Osteocyte (in vitro differentiated cells): Measurements from ENCODE around the gene PLXNA2. TPM values are rescaled to one million over a fixed set of nuclear protein-coding genes. Genes with fewer than 3 reads are reported as not detected.

Experiments
- DNase-seq: peaks from one replicate; pipeline ENCODE4 v3.0.0; 2021; ENCODE audit warnings: mixed read lengths; ENCODE audit not compliant: unreplicated experiment; ENCODE audit errors: extremely low spot score
- H3K27ac Mint-ChIP-seq: one replicate; pipeline ENCODE4 v1.8.0; 2021; ENCODE audit warnings: mild to moderate bottlenecking, mixed read lengths; ENCODE audit not compliant: unreplicated experiment
- H3K27me3 Mint-ChIP-seq: one replicate; pipeline ENCODE4 v1.8.0; 2021; ENCODE audit warnings: mixed read lengths; ENCODE audit not compliant: unreplicated experiment
- H3K36me3 Mint-ChIP-seq: one replicate; pipeline ENCODE4 v1.8.0; 2021; ENCODE audit warnings: mixed read lengths; ENCODE audit not compliant: unreplicated experiment
- H3K4me1 Mint-ChIP-seq: one replicate; pipeline ENCODE4 v1.8.0; 2021; ENCODE audit warnings: mixed read lengths; ENCODE audit not compliant: unreplicated experiment
- H3K4me3 Mint-ChIP-seq: one replicate; pipeline ENCODE4 v1.8.0; 2021; ENCODE audit warnings: mild to moderate bottlenecking, moderate library complexity, mixed read lengths; ENCODE audit not compliant: unreplicated experiment
- H3K9me3 Mint-ChIP-seq: one replicate; pipeline ENCODE4 v1.8.0; 2021; ENCODE audit warnings: mixed read lengths; ENCODE audit not compliant: unreplicated experiment
- CTCF ChIP-seq: fragments of 200-600 bp; sonication (generic); IDR thresholded peaks from 2 replicates; pipeline ENCODE4 v1.5.0; 2021; ENCODE audit warnings: antibody characterized with exemption, mild to moderate bottlenecking, moderate library complexity
- total RNA-seq: library from RNA; stranded (reverse); gene quantifications from 2 replicates; pipeline ENCODE4 v1.2.1, GENCODE V29; 2021

The PLXNA2 gene
- total RNA-seq, 1 donor from 2014 or later: 19.5 TPM

GRCh38 chr1:208289716-208290115, 45.5 kb upstream of the PLXNA2 start:
- no peak for TF ChIP-seq CTCF
- Mint-ChIP-seq H3K4me1 (no peaks in the 10 kb centered on the region), H3K27me3 (peaks cover 69% of the 10 kb centered on the region), H3K9me3 (no peaks in the 10 kb centered on the region), H3K4me3 (no peak overlapping the region), H3K36me3 (no peaks in the 10 kb centered on the region), H3K27ac (no peak overlapping the region)
- no peak for DNase-seq

GRCh38 chr1:208288495-208288894, 44.3 kb upstream of the PLXNA2 start:
- no peak for TF ChIP-seq CTCF
- H3K4me1 Mint-ChIP-seq: no peaks in the 10 kb centered on the region
- H3K27ac Mint-ChIP-seq: no peak overlapping the region
- H3K9me3 Mint-ChIP-seq: no peaks in the 10 kb centered on the region
- no peaks in the 10 kb centered on the region for H3K36me3 Mint-ChIP-seq
- DNase-seq: no peak
- H3K4me3 Mint-ChIP-seq: no peak overlapping the region
- peaks cover 59% of the 10 kb centered on the region for H3K27me3 Mint-ChIP-seq

- no peak for TF ChIP-seq CTCF
- no peak overlapping the region for H3K27ac Mint-ChIP-seq
- H3K36me3 Mint-ChIP-seq: no peaks in the 10 kb centered on the region
- H3K27me3 Mint-ChIP-seq: peaks cover 57% of the 10 kb centered on the region
- no peak overlapping the region for H3K4me3 Mint-ChIP-seq
- no peak for DNase-seq
- H3K4me1 Mint-ChIP-seq: peaks cover 11% of the 10 kb centered on the region
- H3K9me3 Mint-ChIP-seq: no peaks in the 10 kb centered on the region
Measured at GRCh38 chr1:208280681-208281450, 36.7 kb upstream of the PLXNA2 start.

GRCh38 chr1:208279826-208280588, 35.8 kb upstream of the PLXNA2 start:
- DNase-seq: no peak
- no peak overlapping the region for H3K4me3 Mint-ChIP-seq
- peaks cover 11% of the 10 kb centered on the region for H3K4me1 Mint-ChIP-seq
- TF ChIP-seq CTCF: no peak
- no peaks in the 10 kb centered on the region for H3K9me3 Mint-ChIP-seq
- H3K27me3 Mint-ChIP-seq: peaks cover 57% of the 10 kb centered on the region
- H3K36me3 Mint-ChIP-seq: no peaks in the 10 kb centered on the region
- no peak overlapping the region for H3K27ac Mint-ChIP-seq

GRCh38 chr1:208278638-208279037, 34.5 kb upstream of the PLXNA2 start:
- DNase-seq: no peak
- no peak for TF ChIP-seq CTCF
- no peak overlapping the region for H3K27ac Mint-ChIP-seq
- H3K27me3 Mint-ChIP-seq: peaks cover 61% of the 10 kb centered on the region
- H3K36me3 Mint-ChIP-seq: no peaks in the 10 kb centered on the region
- peaks cover 11% of the 10 kb centered on the region for H3K4me1 Mint-ChIP-seq
- H3K4me3 Mint-ChIP-seq: no peak overlapping the region
- H3K9me3 Mint-ChIP-seq: no peaks in the 10 kb centered on the region
